ENCODE measurements around the gene NPPB.
"Not testable (repeated sequence)": the region's sequence is repeated elsewhere in the genome, so short reads cannot be mapped to it uniquely, and the experiment has no call there.

NPPB gene

GRCh38 chr1:11858613-11858967, at the start of gene NPPB:
Gene NPPB (minus strand): TSS chr1:11858945. CDS start chr1:11858833, 112 bp downstream.
- Histone ChIP-seq H3K4me3 (ENCODE audit: low read length) (no peak within 1 kb of the TSS), H3K36me3 (ENCODE audit: control insufficient read depth, insufficient read depth, low read length) (no peaks in the 10 kb centered on the region), H3K9me3 (ENCODE audit: control insufficient read depth, low read length) (no peaks in the 10 kb centered on the region), H3K27me3 (ENCODE audit: control insufficient read depth, insufficient read depth, low read length) (peaks cover 43% of the 10 kb centered on the region), H3K4me1 (ENCODE audit: control insufficient read depth, insufficient read depth, low read length) (no peaks in the 10 kb centered on the region), H3K9ac (ENCODE audit: low read length) (no peak within 1 kb of the TSS)

- Histone ChIP-seq H3K4me1 (ENCODE audit: control insufficient read depth, insufficient read depth, low read length) (no peaks in the 10 kb centered on the region), H3K9me3 (ENCODE audit: control insufficient read depth, low read length) (no peaks in the 10 kb centered on the region), H3K4me3 (ENCODE audit: low read length) (peak overlapping the region; percentile 83), H3K36me3 (ENCODE audit: control insufficient read depth, insufficient read depth, low read length) (no peaks in the 10 kb centered on the region), H3K27me3 (ENCODE audit: control insufficient read depth, insufficient read depth, low read length) (no peaks in the 10 kb centered on the region), H3K9ac (ENCODE audit: low read length) (peak overlapping the region; percentile 81)
Measured at GRCh38 chr1:11908095-11908675, 49.4 kb upstream of the NPPB start.

GRCh38 chr1:11907275-11908094, 48.7 kb upstream of the NPPB start:
- peak overlapping the region; percentile 83 for H3K4me3 ChIP-seq (ENCODE audit: low read length)
- H3K27me3 ChIP-seq (ENCODE audit: control insufficient read depth, insufficient read depth, low read length): peaks cover under 1% of the 10 kb centered on the region

GRCh38 chr1:11906870-11907269, 48.1 kb upstream of the NPPB start:
- no peaks in the 10 kb centered on the region for H3K9me3 ChIP-seq (ENCODE audit: control insufficient read depth, low read length)
- H3K4me3 ChIP-seq (ENCODE audit: low read length): no peak overlapping the region
- peaks cover 4% of the 10 kb centered on the region for H3K27me3 ChIP-seq (ENCODE audit: control insufficient read depth, insufficient read depth, low read length)
- H3K4me1 ChIP-seq (ENCODE audit: control insufficient read depth, insufficient read depth, low read length): no peaks in the 10 kb centered on the region
- no peaks in the 10 kb centered on the region for H3K36me3 ChIP-seq (ENCODE audit: control insufficient read depth, insufficient read depth, low read length)
- no peak overlapping the region for H3K9ac ChIP-seq (ENCODE audit: low read length)

More at GRCh38 chr1:11907275-11908094, 48.7 kb upstream of the NPPB start:
- Histone ChIP-seq H3K9ac (ENCODE audit: low read length) (peak overlapping the region; percentile 81), H3K4me1 (ENCODE audit: control insufficient read depth, insufficient read depth, low read length) (no peaks in the 10 kb centered on the region), H3K36me3 (ENCODE audit: control insufficient read depth, insufficient read depth, low read length) (no peaks in the 10 kb centered on the region), H3K9me3 (ENCODE audit: control insufficient read depth, low read length) (no peaks in the 10 kb centered on the region)

GRCh38 chr1:11904978-11905377, 46.2 kb upstream of the NPPB start:
- Histone ChIP-seq H3K9me3 (ENCODE audit: control insufficient read depth, low read length) (no peaks in the 10 kb centered on the region), H3K9ac (ENCODE audit: low read length) (no peak overlapping the region), H3K4me1 (ENCODE audit: control insufficient read depth, insufficient read depth, low read length) (no peaks in the 10 kb centered on the region), H3K27me3 (ENCODE audit: control insufficient read depth, insufficient read depth, low read length) (peaks cover 4% of the 10 kb centered on the region), H3K4me3 (ENCODE audit: low read length) (no peak overlapping the region), H3K36me3 (ENCODE audit: control insufficient read depth, insufficient read depth, low read length) (no peaks in the 10 kb centered on the region)

- not testable (repeated sequence) for H3K4me1 ChIP-seq (ENCODE audit: control insufficient read depth, insufficient read depth, low read length); H3K27me3 ChIP-seq (ENCODE audit: control insufficient read depth, insufficient read depth, low read length); H3K36me3 ChIP-seq (ENCODE audit: control insufficient read depth, insufficient read depth, low read length); H3K9me3 ChIP-seq (ENCODE audit: control insufficient read depth, low read length); H3K9ac ChIP-seq (ENCODE audit: low read length); H3K4me3 ChIP-seq (ENCODE audit: low read length)
Measured at GRCh38 chr1:11904156-11904555, 45.4 kb upstream of the NPPB start.

- H3K36me3 ChIP-seq (ENCODE audit: control insufficient read depth, insufficient read depth, low read length): no peaks in the 10 kb centered on the region
- no peak overlapping the region for H3K4me3 ChIP-seq (ENCODE audit: low read length)
- H3K4me1 ChIP-seq (ENCODE audit: control insufficient read depth, insufficient read depth, low read length): no peaks in the 10 kb centered on the region
- no peaks in the 10 kb centered on the region for H3K9me3 ChIP-seq (ENCODE audit: control insufficient read depth, low read length)
- no peak overlapping the region for H3K9ac ChIP-seq (ENCODE audit: low read length)
- H3K27me3 ChIP-seq (ENCODE audit: control insufficient read depth, insufficient read depth, low read length): peaks cover 17% of the 10 kb centered on the region
Measured at GRCh38 chr1:11903210-11903609, 44.5 kb upstream of the NPPB start.

- not testable (repeated sequence) for H3K4me1 ChIP-seq (ENCODE audit: control insufficient read depth, insufficient read depth, low read length); H3K36me3 ChIP-seq (ENCODE audit: control insufficient read depth, insufficient read depth, low read length)
Measured at GRCh38 chr1:11901446-11901845, 42.7 kb upstream of the NPPB start.

GRCh38 chr1:11898831-11899467, 40.2 kb upstream of the NPPB start:
- H3K36me3 ChIP-seq (ENCODE audit: control insufficient read depth, insufficient read depth, low read length): no peaks in the 10 kb centered on the region
- H3K9me3 ChIP-seq (ENCODE audit: control insufficient read depth, low read length): no peaks in the 10 kb centered on the region
- no peak overlapping the region for H3K4me3 ChIP-seq (ENCODE audit: low read length)
- H3K27me3 ChIP-seq (ENCODE audit: control insufficient read depth, insufficient read depth, low read length): peaks cover 24% of the 10 kb centered on the region
- H3K9ac ChIP-seq (ENCODE audit: low read length): no peak overlapping the region
- H3K4me1 ChIP-seq (ENCODE audit: control insufficient read depth, insufficient read depth, low read length): no peaks in the 10 kb centered on the region

More at GRCh38 chr1:11901446-11901845, 42.7 kb upstream of the NPPB start:
- not testable (repeated sequence) for H3K9me3 ChIP-seq (ENCODE audit: control insufficient read depth, low read length); H3K4me3 ChIP-seq (ENCODE audit: low read length); H3K9ac ChIP-seq (ENCODE audit: low read length)
- H3K27me3 ChIP-seq (ENCODE audit: control insufficient read depth, insufficient read depth, low read length): peaks cover 18% of the 10 kb centered on the region

GRCh38 chr1:11898086-11898785, 39.5 kb upstream of the NPPB start:
- Histone ChIP-seq H3K9me3 (ENCODE audit: control insufficient read depth, low read length) (no peaks in the 10 kb centered on the region), H3K9ac (ENCODE audit: low read length) (no peak overlapping the region), H3K27me3 (ENCODE audit: control insufficient read depth, insufficient read depth, low read length) (peaks cover 26% of the 10 kb centered on the region), H3K36me3 (ENCODE audit: control insufficient read depth, insufficient read depth, low read length) (no peaks in the 10 kb centered on the region), H3K4me3 (ENCODE audit: low read length) (no peak overlapping the region), H3K4me1 (ENCODE audit: control insufficient read depth, insufficient read depth, low read length) (no peaks in the 10 kb centered on the region)

GRCh38 chr1:11894501-11894900, 35.8 kb upstream of the NPPB start:
- peaks cover 22% of the 10 kb centered on the region for H3K27me3 ChIP-seq (ENCODE audit: control insufficient read depth, insufficient read depth, low read length)
- H3K9me3 ChIP-seq (ENCODE audit: control insufficient read depth, low read length): not testable (repeated sequence)

GRCh38 chr1:11893907-11894251, 35.1 kb upstream of the NPPB start:
- no peaks in the 10 kb centered on the region for H3K9me3 ChIP-seq (ENCODE audit: control insufficient read depth, low read length)
- H3K4me3 ChIP-seq (ENCODE audit: low read length): no peak overlapping the region
- peaks cover 16% of the 10 kb centered on the region for H3K27me3 ChIP-seq (ENCODE audit: control insufficient read depth, insufficient read depth, low read length)
- no peak overlapping the region for H3K9ac ChIP-seq (ENCODE audit: low read length)
- no peaks in the 10 kb centered on the region for H3K4me1 ChIP-seq (ENCODE audit: control insufficient read depth, insufficient read depth, low read length)
- no peaks in the 10 kb centered on the region for H3K36me3 ChIP-seq (ENCODE audit: control insufficient read depth, insufficient read depth, low read length)

More at GRCh38 chr1:11894501-11894900, 35.8 kb upstream of the NPPB start:
- H3K4me1 ChIP-seq (ENCODE audit: control insufficient read depth, insufficient read depth, low read length); H3K4me3 ChIP-seq (ENCODE audit: low read length); H3K36me3 ChIP-seq (ENCODE audit: control insufficient read depth, insufficient read depth, low read length); H3K9ac ChIP-seq (ENCODE audit: low read length): not testable (repeated sequence)
